H1 (cell line): Measurements from ENCODE around the gene EGFR. TPM values are rescaled to one million over a fixed set of nuclear protein-coding genes. Genes with fewer than 3 reads are reported as not detected.

Experiments used
- CTCF ChIA-PET: fragments of 300-600 bp; sonication (Branson Sonifier 250); formaldehyde crosslinking; loops from one replicate; lab custom pipeline; 2021; ENCODE audit not compliant: partially characterized antibody; lab: Charles Lee
- POLR2A ChIA-PET: fragments of 300-600 bp; sonication (Branson Sonifier 250); formaldehyde crosslinking; loops from one replicate; lab custom pipeline; 2021; ENCODE audit warnings: inconsistent platforms; ENCODE audit not compliant: partially characterized antibody; lab: Charles Lee
- DNase-seq, 2 experiments: peaks; one replicate each; pipeline versions ENCODE4 v3.0.0 to v3.0.0-alpha.2; 2010 to 2022; ENCODE audit warnings: low spot score in 2 of 2, low read depth in 1 of 2, mixed read lengths in 1 of 2
- FAIRE-seq: peaks from 2 replicates; lab custom pipeline; 2011; peaks lifted over from hg19 to GRCh38; lab: Jason Lieb, UNC
- H2AFZ ChIP-seq: 2 replicates; pipeline ENCODE4 v1.8.1; 2012; ENCODE audit warnings: low read length, inconsistent platforms
- H2AK5ac ChIP-seq: 2 replicates; pipeline ENCODE4 v1.6.1; 2013; ENCODE audit warnings: low read depth, low read length
- H2BK120ac ChIP-seq: replicated peaks from 2 replicates; pipeline ENCODE3; 2013; ENCODE audit warnings: low read depth, low read length, inconsistent platforms
- H2BK12ac ChIP-seq: 2 replicates; pipeline ENCODE4 v1.6.1; 2013; ENCODE audit warnings: low read depth, low read length
- H2BK15ac ChIP-seq: 2 replicates; pipeline ENCODE4 v1.6.1; 2013; ENCODE audit warnings: low read length
- H2BK20ac ChIP-seq: 2 replicates; pipeline ENCODE4 v1.6.1; 2013; ENCODE audit warnings: low read length
- H2BK5ac ChIP-seq: 2 replicates; pipeline ENCODE4 v1.6.1; 2013; ENCODE audit warnings: low read depth, low read length
- H3K14ac ChIP-seq: 2 replicates; pipeline ENCODE4 v1.6.1; 2013; ENCODE audit warnings: inconsistent platforms; ENCODE audit not compliant: insufficient read length
- H3K18ac ChIP-seq: 2 replicates; pipeline ENCODE4 v1.6.1; 2013; ENCODE audit warnings: low read length; ENCODE audit errors: extremely low read depth
- H3K23ac ChIP-seq: 2 replicates; pipeline ENCODE4 v1.6.1; 2013; ENCODE audit warnings: inconsistent platforms; ENCODE audit not compliant: insufficient read length
- H3K23me2 ChIP-seq: 2 replicates; pipeline ENCODE4 v1.6.1; 2013; ENCODE audit warnings: low read depth, low read length
- H3K27ac ChIP-seq: 2 replicates; pipeline ENCODE4 v1.6.1; 2011; ENCODE audit warnings: low read depth, low read length, inconsistent platforms
- H3K27me3 ChIP-seq, 4 experiments: replicated peaks in 1 of 4; 1 replicate in 1 of 4; 2 replicates in 3 of 4; pipeline versions ENCODE4 v1.6.1 to v1.8.1; 2011 to 2013; ENCODE audit warnings: low read length in 3 of 4, mild to moderate bottlenecking in 3 of 4, inconsistent platforms in 2 of 4, mixed read lengths in 2 of 4, moderate library complexity in 1 of 4; ENCODE audit not compliant: control insufficient read depth in 3 of 4, insufficient read depth in 3 of 4; ENCODE audit errors: extremely low read depth in 1 of 4
- H3K36me3 ChIP-seq, 4 experiments: 2 replicates each; pipeline versions ENCODE4 v1.6.1 to v1.8.1; 2011 to 2013; ENCODE audit warnings: mild to moderate bottlenecking in 4 of 4, low read length in 3 of 4, moderate library complexity in 2 of 4, control low read depth in 1 of 4, inconsistent platforms in 1 of 4; ENCODE audit not compliant: insufficient read depth in 4 of 4, control insufficient read depth in 2 of 4
- H3K4ac ChIP-seq: replicated peaks from 2 replicates; pipeline ENCODE3; 2013; ENCODE audit warnings: low read length, low read depth, mixed read lengths, inconsistent platforms; ENCODE audit not compliant: insufficient read length
- H3K4me1 ChIP-seq, 4 experiments: replicated peaks in 1 of 4; 1 replicate in 1 of 4; 2 replicates in 3 of 4; pipeline versions ENCODE4 v1.6.1 to v1.8.1; 2011 to 2013; ENCODE audit warnings: low read length in 3 of 4, inconsistent platforms in 2 of 4, mixed read lengths in 1 of 4; ENCODE audit not compliant: insufficient read depth in 4 of 4, control insufficient read depth in 3 of 4
- H3K4me2 ChIP-seq, 2 experiments: 2 replicates each; pipeline versions ENCODE4 v1.6.1 to v1.8.1; 2011 to 2013; ENCODE audit warnings: low read depth in 2 of 2, low read length in 2 of 2, control low read depth in 1 of 2, inconsistent platforms in 1 of 2, mild to moderate bottlenecking in 1 of 2; ENCODE audit not compliant: insufficient read depth in 1 of 2
- H3K4me3 ChIP-seq, 4 experiments: fragments of 200-600, 300-600 bp in 1 of 4; sonication (generic), shearing (Covaris generic), sonication (Bioruptor Twin) in 1 of 4; 2 replicates each; pipeline versions ENCODE4 v1.5.1 to v1.8.1; 2011 to 2016; ENCODE audit warnings: low read length in 4 of 4, low read depth in 3 of 4, control low read depth in 2 of 4, inconsistent platforms in 2 of 4, mild to moderate bottlenecking in 2 of 4, mixed read lengths in 1 of 4, moderate library complexity in 1 of 4; ENCODE audit not compliant: insufficient read depth in 2 of 4; ENCODE audit errors: extremely low read depth in 1 of 4
- H3K56ac ChIP-seq: replicated peaks from 2 replicates; pipeline ENCODE3; 2013; ENCODE audit warnings: low read depth, mild to moderate bottlenecking, mixed read lengths, low read length, inconsistent platforms; ENCODE audit not compliant: insufficient read length
- H3K79me1 ChIP-seq: 2 replicates; pipeline ENCODE4 v1.6.1; 2013; ENCODE audit warnings: low read depth, low read length, control low read depth
- H3K79me2 ChIP-seq, 2 experiments: 2 replicates each; pipeline versions ENCODE4 v1.6.1 to v1.8.1; 2012 to 2013; ENCODE audit warnings: low read length in 2 of 2, mild to moderate bottlenecking in 2 of 2, inconsistent platforms in 1 of 2; ENCODE audit not compliant: insufficient read depth in 2 of 2, control insufficient read depth in 1 of 2
- H3K9ac ChIP-seq, 4 experiments: replicated peaks in 1 of 4; 1 replicate in 1 of 4; 2 replicates in 3 of 4; pipeline versions ENCODE4 v1.6.1 to v1.8.1; 2011 to 2013; ENCODE audit warnings: low read depth in 3 of 4, low read length in 3 of 4, control low read depth in 2 of 4, mild to moderate bottlenecking in 2 of 4, moderate library complexity in 2 of 4, inconsistent platforms in 1 of 4; ENCODE audit errors: extremely low read depth in 1 of 4
- H3K9me3 ChIP-seq, 2 experiments: 2 replicates each; pipeline versions ENCODE4 v1.6.1 to v1.8.1; 2012 to 2013; ENCODE audit warnings: mild to moderate bottlenecking in 2 of 2, moderate library complexity in 2 of 2, control low read depth in 1 of 2, inconsistent platforms in 1 of 2, low read depth in 1 of 2, low read length in 1 of 2, mixed read lengths in 1 of 2; ENCODE audit not compliant: insufficient read depth in 2 of 2
- H4K20me1 ChIP-seq, 2 experiments: replicated peaks in 1 of 2; 2 replicates each; pipeline versions ENCODE3 to v1.8.1; 2011 to 2013; ENCODE audit warnings: inconsistent platforms in 2 of 2, low read length in 2 of 2, mild to moderate bottlenecking in 1 of 2; ENCODE audit not compliant: insufficient read depth in 2 of 2, control insufficient read depth in 1 of 2
- H4K5ac ChIP-seq: 2 replicates; pipeline ENCODE4 v1.6.1; 2013; ENCODE audit warnings: low read length, low read depth, mixed read lengths, inconsistent platforms; ENCODE audit not compliant: insufficient read length
- H4K8ac ChIP-seq: 2 replicates; pipeline ENCODE4 v1.8.0; 2013; ENCODE audit warnings: mild to moderate bottlenecking, moderate library complexity, low read length, inconsistent platforms; ENCODE audit not compliant: insufficient read depth; ENCODE audit errors: extremely low read depth
- H4K91ac ChIP-seq: replicated peaks from 2 replicates; pipeline ENCODE3; 2013; ENCODE audit warnings: low read length, mixed read lengths, inconsistent platforms; ENCODE audit not compliant: insufficient read length
- WGBS, 2 experiments: shearing (Covaris generic) in 1 of 2; methylation state at CpG; one replicate each; pipeline versions ENCODE4 v1.1.6 to v1.1.7; 2013 to 2015; ENCODE audit warnings: low lambda C conversion rate in 2 of 2, mixed read lengths in 2 of 2, inconsistent platforms in 1 of 2, low coverage in 1 of 2, missing lambda C conversion rate in 1 of 2; ENCODE audit not compliant: insufficient replicate concordance in 2 of 2, insufficient coverage in 1 of 2, insufficient read length in 1 of 2; ENCODE audit errors: extremely low coverage in 1 of 2, missing lambda C conversion rate in 1 of 2; 5-methylcytosine and 5-hydroxymethylcytosine counted together
- polyA plus RNA-seq, 7 experiments: library from polyadenylated mRNA; depleted of rRNA in 3 of 7; stranded (reverse) in 5 of 7; unstranded in 2 of 7; fragments of >200 nt in 5 of 7; fragments of 200-250 nt in 2 of 7; gene quantifications; 1 replicate in 5 of 7; 2 replicates in 1 of 7; 4 replicates in 1 of 7; pipeline versions ENCODE4 v1.2.1 to v1.2.3, GENCODE V29; 2011 to 2013; ENCODE audit warnings: missing spikeins in 2 of 7, mixed read lengths in 2 of 7
- total RNA-seq: library from RNA; stranded (reverse); fragmentation: NEBNext Ultra II Directional; extraction: Animal tissue kit (Norgen Biotek cat#: 25700); gene quantifications from 2 replicates; pipeline ENCODE4 v1.2.1, GENCODE V29; 2021

EGFR gene
- total and polyA plus RNA-seq, 2 of the 8 experiments (the other 6 are each of a cell fraction or from before 2014, with no cell fraction given), result 1.9 to 5.8 TPM

DNA sequence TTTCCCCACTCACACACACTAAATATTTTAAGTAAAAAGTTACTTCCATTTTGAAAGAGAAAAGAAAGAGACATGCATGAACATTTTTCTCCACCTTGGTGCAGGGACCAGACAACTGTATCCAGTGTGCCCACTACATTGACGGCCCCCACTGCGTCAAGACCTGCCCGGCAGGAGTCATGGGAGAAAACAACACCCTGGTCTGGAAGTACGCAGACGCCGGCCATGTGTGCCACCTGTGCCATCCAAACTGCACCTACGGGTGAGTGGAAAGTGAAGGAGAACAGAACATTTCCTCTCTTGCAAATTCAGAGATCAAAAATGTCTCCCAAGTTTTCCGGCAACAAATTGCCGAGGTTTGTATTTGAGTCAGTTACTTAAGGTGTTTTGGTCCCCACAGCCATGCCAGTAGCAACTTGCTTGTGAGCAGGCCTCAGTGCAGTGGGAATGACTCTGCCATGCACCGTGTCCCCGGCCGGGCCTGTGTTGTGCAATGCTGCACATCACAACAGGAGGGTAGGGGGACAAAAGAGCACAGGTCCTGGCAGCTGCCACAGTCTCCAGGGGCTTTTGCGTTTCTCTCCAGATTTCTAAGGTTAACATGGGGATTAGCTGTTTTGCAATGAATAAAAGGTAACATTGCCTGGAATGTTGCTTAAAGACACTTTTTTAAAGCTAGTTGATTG, 146.5 kb downstream of the EGFR start:
- CTCF ChIA-PET, result interaction anchor here (0.7 to 1.1 kb wide), 2 partner anchors 8 to 15 kb away, joined by 3 read pairs; no protein-coding TSS in a partner anchor
- H3K4me2 ChIP-seq, result no peak overlapping the region

More for the DNA sequence above, 146.5 kb downstream of the EGFR start:
- H3K27ac ChIP-seq, result no peak overlapping the region
- no peak overlapping the region for H4K91ac ChIP-seq
- no peak overlapping the region for H2BK5ac ChIP-seq
- no peak overlapping the region for H3K23ac ChIP-seq
- H2AFZ ChIP-seq, result no peak overlapping the region
- peaks cover 0 to 2% of the 10 kb centered on the region in 2 experiments for H4K20me1 ChIP-seq
- no peak overlapping the region for H2BK15ac ChIP-seq
- DNase-seq (no peak), FAIRE-seq (no peak)
- no peaks in the 10 kb centered on the region for H3K36me3 ChIP-seq
- H3K56ac ChIP-seq, result peak overlapping the region; percentile 77
- H3K9me3 ChIP-seq, result no peaks in the 10 kb centered on the region; a peak in 1 of 4 replicates
- no peak overlapping the region for H3K18ac ChIP-seq
- no peaks in the 10 kb centered on the region for H3K27me3 ChIP-seq
- no peak overlapping the region for H2BK120ac ChIP-seq
- H4K8ac ChIP-seq, result no peak overlapping the region
- no peak overlapping the region for H3K9ac ChIP-seq
- POLR2A ChIA-PET, result no interaction called here
- no peak overlapping the region for H2AK5ac ChIP-seq
- no peaks in the 10 kb centered on the region for H3K79me2 ChIP-seq
- no peak overlapping the region for H4K5ac ChIP-seq
- H3K4me3 ChIP-seq, result no peak overlapping the region
- H3K4ac ChIP-seq, result no peak overlapping the region
- no peaks in the 10 kb centered on the region for H3K4me1 ChIP-seq
- no peaks in the 10 kb centered on the region for H3K79me1 ChIP-seq
- H2BK20ac ChIP-seq, result no peak overlapping the region
- H2BK12ac ChIP-seq, result no peak overlapping the region
- WGBS, 2 experiments, result 93% methylated on average over 13 of the region's 13 CpGs; no CpG with 5 or more reads in 1 of the 2 experiments
- H3K14ac ChIP-seq, result no peak overlapping the region
- H3K23me2 ChIP-seq, result peaks cover 6% of the 10 kb centered on the region; the same call in 1 of the 2 replicates
